ENCODE measurements around the gene UBE2G2.

Gene UBE2G2

GRCh38 chr21:44829507-44830092 is 28.0 kb upstream of the UBE2G2 start:
- TF ChIP-seq CTCF (IDR thresholded peaks at IDR 0.05; ENCODE audit: insufficient read depth, low read length) (no peak), REST (IDR thresholded peaks at IDR 0.05; ENCODE audit: insufficient replicate concordance, low read depth) (no peak), GABPA (IDR thresholded peaks at IDR 0.05; ENCODE audit: low read depth) (no peak), SPI1 (IDR thresholded peaks at IDR 0.05; ENCODE audit: borderline replicate concordance, low read depth) (no peak), POLR2AphosphoS5 (IDR thresholded peaks at IDR 0.05; ENCODE audit: low read depth) (no peak)
- no peak overlapping the region for H3K27ac ChIP-seq (replicated peaks)
- H3K4me3 ChIP-seq (replicated peaks; ENCODE audit: insufficient read depth, low read length), result no peak overlapping the region
- DNase-seq (ENCODE audit: low read depth in 1 of 2, low spot score in 1 of 2), result no peak
- H3K27me3 ChIP-seq (ENCODE audit: insufficient read depth, poor library complexity, severe bottlenecking), result no peaks in the 10 kb centered on the region

- Histone ChIP-seq H3K27ac (replicated peaks) (no peak overlapping the region), H3K4me3 (replicated peaks; ENCODE audit: insufficient read depth, low read length) (no peak overlapping the region), H3K27me3 (ENCODE audit: insufficient read depth, poor library complexity, severe bottlenecking) (no peaks in the 10 kb centered on the region)
- DNase-seq (ENCODE audit: low read depth in 1 of 2, low spot score in 1 of 2), result no peak
- TF ChIP-seq CTCF (IDR thresholded peaks at IDR 0.05; ENCODE audit: insufficient read depth, low read length) (no peak), POLR2AphosphoS5 (IDR thresholded peaks at IDR 0.05; ENCODE audit: low read depth) (no peak), REST (IDR thresholded peaks at IDR 0.05; ENCODE audit: insufficient replicate concordance, low read depth) (no peak), SPI1 (IDR thresholded peaks at IDR 0.05; ENCODE audit: borderline replicate concordance, low read depth) (no peak), GABPA (IDR thresholded peaks at IDR 0.05; ENCODE audit: low read depth) (no peak)
Observed at GRCh38 chr21:44828362-44829056, 26.9 kb upstream of the UBE2G2 start.

- DNase-seq (ENCODE audit: low read depth in 1 of 2, low spot score in 1 of 2), result peak in 1 of 2 experiments; percentile 16
- Histone ChIP-seq H3K27ac (replicated peaks) (no peak overlapping the region), H3K4me3 (replicated peaks; ENCODE audit: insufficient read depth, low read length) (no peak overlapping the region), H3K27me3 (ENCODE audit: insufficient read depth, poor library complexity, severe bottlenecking) (no peaks in the 10 kb centered on the region)
- TF ChIP-seq SPI1 (IDR thresholded peaks at IDR 0.05; ENCODE audit: borderline replicate concordance, low read depth) (no peak), REST (IDR thresholded peaks at IDR 0.05; ENCODE audit: insufficient replicate concordance, low read depth) (no peak), GABPA (IDR thresholded peaks at IDR 0.05; ENCODE audit: low read depth) (no peak), POLR2AphosphoS5 (IDR thresholded peaks at IDR 0.05; ENCODE audit: low read depth) (no peak), CTCF (IDR thresholded peaks at IDR 0.05; ENCODE audit: insufficient read depth, low read length) (no peak)
Observed at GRCh38 chr21:44823179-44823660, 21.6 kb upstream of the UBE2G2 start.
